Sigmoid colon (tissue), 4 donors: ENCODE results near the gene MAP2K1.

ENCODE experiments used
- EP300 ChIP-seq, 4 donors: sonication (generic); formaldehyde crosslinking; IDR thresholded peaks; one replicate each; pipeline ENCODE4 v1.6.1; 2017; ENCODE audit warnings: antibody characterized with exemption in 4 of 4
- POLR2A ChIP-seq, 2 donors: fragments of 450-650 bp; IDR thresholded peaks; one replicate each; pipeline ENCODE4 v1.6.1; 2016; ENCODE audit warnings: antibody characterized with exemption in 2 of 2, mild to moderate bottlenecking in 2 of 2, moderate library complexity in 2 of 2
- POLR2AphosphoS5 ChIP-seq, 4 donors: sonication (generic); formaldehyde crosslinking; IDR thresholded peaks; one replicate each; pipeline ENCODE4 v1.6.1; 2017; ENCODE audit warnings: antibody characterized with exemption in 4 of 4
- TF ChIP-seq, protein P1 (sequence below), 4 experiments: fragments of 450-650 bp in 3 of 4; fragments of 200-600 bp in 1 of 4; IDR thresholded peaks; one replicate each; pipeline ENCODE4 v1.5.1; 2016 to 2019; ENCODE audit warnings: antibody characterized with exemption in 4 of 4, mild to moderate bottlenecking in 3 of 4, moderate library complexity in 2 of 4

DNA sequence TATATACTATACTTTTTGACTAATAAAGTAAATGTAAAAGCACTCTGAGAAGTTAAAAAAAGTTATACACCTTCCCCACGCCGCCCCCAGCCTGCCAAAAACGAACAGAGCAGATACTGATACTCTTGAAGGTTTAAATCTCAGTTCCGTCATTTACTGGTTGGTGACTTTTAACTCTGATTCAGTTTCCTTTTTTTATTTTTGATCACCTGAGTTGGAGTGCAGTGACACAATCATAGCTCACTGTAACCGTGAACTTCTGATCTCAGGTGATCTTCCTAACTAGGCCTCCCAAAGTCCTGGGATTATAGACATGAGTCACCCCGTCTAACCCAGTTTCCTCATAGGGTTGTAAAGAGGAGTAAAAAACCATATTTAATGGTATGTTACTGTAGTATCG lies 27.0 kb upstream of the MAP2K1 start:
- TF ChIP-seq POLR2A (IDR thresholded peaks at IDR 0.05) (no peak), POLR2AphosphoS5 (IDR thresholded peaks at IDR 0.05) (no peak), EP300 (IDR thresholded peaks at IDR 0.05) (no peak)
- TF ChIP-seq, protein P1, sequence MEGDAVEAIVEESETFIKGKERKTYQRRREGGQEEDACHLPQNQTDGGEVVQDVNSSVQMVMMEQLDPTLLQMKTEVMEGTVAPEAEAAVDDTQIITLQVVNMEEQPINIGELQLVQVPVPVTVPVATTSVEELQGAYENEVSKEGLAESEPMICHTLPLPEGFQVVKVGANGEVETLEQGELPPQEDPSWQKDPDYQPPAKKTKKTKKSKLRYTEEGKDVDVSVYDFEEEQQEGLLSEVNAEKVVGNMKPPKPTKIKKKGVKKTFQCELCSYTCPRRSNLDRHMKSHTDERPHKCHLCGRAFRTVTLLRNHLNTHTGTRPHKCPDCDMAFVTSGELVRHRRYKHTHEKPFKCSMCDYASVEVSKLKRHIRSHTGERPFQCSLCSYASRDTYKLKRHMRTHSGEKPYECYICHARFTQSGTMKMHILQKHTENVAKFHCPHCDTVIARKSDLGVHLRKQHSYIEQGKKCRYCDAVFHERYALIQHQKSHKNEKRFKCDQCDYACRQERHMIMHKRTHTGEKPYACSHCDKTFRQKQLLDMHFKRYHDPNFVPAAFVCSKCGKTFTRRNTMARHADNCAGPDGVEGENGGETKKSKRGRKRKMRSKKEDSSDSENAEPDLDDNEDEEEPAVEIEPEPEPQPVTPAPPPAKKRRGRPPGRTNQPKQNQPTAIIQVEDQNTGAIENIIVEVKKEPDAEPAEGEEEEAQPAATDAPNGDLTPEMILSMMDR (IDR thresholded peaks at IDR 0.05) = no peak
